ENCODE measurements around the gene PKD1L1.
"Not testable (repeated sequence)": the region's sequence is repeated elsewhere in the genome, so short reads cannot be mapped to it uniquely, and the experiment has no call there.

PKD1L1 gene

DNA sequence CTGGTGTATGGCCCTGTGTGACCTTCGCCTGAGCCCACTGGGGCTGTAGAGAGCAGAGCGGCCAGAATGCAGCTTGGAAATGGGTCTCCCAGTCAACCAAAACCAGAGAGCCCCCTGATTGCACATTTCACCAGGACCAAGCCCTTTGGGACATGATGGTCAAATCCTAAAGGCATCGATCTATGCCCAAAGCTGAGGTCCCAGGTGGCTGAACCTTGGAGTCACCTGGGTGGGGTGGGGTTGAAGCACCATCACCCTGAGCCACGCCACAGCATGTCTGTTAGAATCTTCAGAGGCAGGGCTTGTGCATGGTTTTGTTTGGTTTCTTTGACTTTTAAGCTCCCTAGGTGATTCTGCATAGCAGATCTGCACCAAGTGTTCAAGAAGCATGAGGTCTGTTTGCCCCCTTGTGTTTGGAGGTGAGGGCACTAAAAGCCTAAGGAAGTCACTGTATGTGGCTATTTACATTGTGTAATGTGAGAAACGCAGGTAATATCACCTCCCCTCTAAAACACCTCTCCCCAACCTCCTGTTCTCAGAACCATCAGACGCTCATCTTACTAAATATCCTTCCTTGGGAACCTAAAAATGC, 9.6 kb downstream of the PKD1L1 start:
- no peak for DNase-seq (ENCODE audit: low read depth)

DNA sequence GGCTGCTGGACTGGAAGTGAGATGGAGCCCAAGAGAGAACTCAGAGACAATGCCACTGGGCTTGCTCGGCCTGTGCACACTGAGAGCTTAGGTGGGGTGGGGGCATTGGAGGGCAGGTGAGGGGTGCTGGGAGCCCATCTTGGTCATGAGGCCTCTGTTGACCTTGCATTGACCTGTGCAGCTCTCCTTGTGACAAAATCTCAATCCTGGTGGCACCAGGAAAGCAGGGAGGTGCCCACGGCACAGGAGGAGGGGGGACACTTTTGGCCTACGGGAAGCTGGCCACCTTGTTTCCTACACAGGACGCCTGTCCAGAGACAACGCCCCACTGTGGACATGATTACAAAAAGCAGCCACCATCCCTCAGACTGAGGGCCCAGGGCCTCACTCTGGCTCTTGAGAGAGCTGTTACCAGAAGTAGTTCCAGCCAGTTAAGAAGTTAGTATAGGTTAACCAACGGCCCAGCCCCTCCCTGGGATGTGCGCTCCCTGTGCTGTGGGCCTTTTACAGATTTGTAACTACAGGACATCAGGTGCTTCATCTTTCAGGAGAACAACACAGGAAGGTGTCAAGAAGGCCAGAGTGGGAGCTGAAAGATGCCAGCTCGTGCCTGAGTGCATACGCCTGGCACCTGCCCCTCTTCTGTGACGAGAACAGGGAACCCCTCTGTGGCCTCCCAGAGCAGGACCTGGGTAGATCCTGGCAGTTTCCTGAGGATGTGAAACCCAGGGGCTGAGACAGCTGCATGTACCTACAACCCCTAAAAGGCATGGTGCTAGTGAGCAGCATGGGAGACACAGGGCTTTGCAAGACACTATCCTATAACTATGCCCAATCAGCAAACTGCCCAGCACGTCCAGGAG, 10.3 kb downstream of the PKD1L1 start:
- DNase-seq (ENCODE audit: low read depth), result no peak

DNA sequence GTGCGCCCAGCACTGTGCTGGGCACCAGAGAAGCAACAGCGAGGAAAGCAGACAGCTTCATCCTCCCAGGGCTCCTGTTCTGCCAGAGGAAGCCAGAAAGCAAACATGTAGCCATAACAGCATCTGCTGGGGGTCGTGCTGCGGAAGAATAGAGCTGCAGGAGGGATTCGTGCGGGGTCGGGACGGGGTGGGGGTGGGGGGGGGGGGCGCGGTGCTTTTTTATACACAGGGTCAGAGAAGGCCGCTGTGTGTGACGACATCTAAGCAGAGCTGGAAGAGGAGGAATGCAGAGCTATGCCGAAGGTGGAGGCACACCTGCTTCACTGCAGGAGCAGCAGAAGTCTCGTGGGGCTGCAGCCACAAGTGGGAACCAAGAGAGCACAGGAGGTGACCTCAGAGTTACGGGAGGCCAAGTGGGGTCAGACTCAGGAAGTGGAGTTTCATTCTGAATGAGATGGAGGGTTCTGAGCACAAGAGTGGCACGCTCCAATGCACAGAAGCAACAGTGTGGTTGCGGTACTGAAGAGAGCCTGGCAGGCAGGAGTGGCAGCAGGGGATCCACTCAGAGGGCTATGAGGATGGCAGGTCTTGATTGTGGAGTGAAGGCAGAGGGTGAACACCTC, 11.1 kb downstream of the PKD1L1 start:
- no peak for DNase-seq (ENCODE audit: low read depth)

DNA sequence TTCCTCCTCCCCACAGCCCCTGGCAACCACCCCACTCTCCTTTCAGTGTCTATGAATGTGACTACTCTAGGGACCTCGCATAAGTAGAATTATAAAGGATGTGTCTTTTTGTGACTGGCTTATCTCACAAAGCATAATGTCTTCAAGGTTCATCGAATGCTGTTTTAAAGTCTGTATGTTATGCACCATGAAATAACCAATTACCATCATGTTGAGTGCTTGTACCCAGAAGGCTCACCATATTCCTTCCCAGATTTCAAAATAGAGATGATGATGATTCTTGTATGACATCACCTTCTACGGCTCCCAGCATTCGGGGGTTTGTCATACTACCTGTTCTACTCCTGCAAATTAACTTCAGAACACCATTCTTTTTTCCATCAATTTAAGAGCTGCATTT, 11.9 kb downstream of the PKD1L1 start:
- DNase-seq (ENCODE audit: low read depth), result no peak

DNA sequence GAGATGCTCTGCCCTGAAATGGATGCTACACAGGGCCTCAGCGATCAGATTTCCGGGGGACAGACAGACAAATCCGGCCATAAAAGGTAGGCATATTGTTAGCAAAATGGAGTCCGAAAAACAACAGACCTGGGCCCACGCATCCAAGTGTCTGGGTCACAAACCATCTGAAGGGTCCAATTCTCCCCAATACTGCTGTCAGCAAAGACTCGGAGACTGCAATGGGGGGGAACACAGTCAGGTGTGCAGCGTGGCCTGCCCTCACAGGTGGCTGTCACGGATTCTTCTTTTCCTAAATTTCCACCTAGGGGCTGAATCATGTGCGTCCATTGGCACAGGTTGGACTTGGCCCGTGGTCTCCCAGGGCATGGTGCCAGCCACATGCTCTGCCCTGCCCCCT, 12.9 kb downstream of the PKD1L1 start:
- DNase-seq (ENCODE audit: low read depth), result no peak

GRCh38 chr7:47934831-47935230, 13.4 kb downstream of the PKD1L1 start:
- no peak for DNase-seq (ENCODE audit: low read depth)

DNA sequence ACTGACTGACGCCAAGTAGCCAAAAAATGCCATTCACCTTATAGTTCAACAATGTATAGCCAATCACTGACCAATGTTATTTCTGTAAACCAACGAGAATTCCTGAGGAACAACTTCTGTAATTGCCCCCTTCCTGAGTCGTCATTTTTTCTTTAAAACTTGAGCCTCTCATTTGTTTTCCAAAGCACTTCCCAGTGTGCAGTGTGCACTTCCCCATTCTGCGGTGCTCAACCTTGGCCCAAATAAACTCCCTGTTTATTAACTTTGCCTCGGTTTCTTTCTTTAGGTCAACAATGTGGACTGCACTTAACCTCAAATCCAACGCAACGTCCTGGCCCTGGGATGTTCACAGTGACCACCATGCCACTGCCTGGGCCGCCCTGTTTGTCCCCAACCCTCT, 15.1 kb downstream of the PKD1L1 start:
- DNase-seq (ENCODE audit: low read depth), result no peak

- DNase-seq (ENCODE audit: low read depth), result no peak
These were observed 15.7 kb downstream of the PKD1L1 start for GRCh38 chr7:47932466-47933037.

DNA sequence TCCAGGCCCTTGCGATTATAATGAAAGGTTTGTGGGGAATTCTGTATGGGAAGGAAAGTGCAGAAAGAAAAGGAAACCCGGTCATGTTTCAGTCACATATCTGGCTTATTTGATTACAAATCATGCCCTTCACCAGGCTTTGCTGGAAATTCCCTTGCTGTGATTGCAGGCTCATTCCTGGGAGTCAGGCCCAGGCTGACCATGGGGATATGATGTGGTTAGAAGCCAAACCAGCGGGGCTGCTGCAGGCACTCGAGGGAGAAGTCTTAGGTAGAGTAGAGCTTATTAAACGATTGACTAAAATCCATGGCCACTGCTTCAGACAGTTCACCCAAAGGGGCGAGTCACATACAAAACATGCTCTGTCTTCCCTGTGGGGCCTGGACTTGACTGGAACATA, 16.2 kb downstream of the PKD1L1 start:
- DNase-seq (ENCODE audit: low read depth), result no peak

DNA sequence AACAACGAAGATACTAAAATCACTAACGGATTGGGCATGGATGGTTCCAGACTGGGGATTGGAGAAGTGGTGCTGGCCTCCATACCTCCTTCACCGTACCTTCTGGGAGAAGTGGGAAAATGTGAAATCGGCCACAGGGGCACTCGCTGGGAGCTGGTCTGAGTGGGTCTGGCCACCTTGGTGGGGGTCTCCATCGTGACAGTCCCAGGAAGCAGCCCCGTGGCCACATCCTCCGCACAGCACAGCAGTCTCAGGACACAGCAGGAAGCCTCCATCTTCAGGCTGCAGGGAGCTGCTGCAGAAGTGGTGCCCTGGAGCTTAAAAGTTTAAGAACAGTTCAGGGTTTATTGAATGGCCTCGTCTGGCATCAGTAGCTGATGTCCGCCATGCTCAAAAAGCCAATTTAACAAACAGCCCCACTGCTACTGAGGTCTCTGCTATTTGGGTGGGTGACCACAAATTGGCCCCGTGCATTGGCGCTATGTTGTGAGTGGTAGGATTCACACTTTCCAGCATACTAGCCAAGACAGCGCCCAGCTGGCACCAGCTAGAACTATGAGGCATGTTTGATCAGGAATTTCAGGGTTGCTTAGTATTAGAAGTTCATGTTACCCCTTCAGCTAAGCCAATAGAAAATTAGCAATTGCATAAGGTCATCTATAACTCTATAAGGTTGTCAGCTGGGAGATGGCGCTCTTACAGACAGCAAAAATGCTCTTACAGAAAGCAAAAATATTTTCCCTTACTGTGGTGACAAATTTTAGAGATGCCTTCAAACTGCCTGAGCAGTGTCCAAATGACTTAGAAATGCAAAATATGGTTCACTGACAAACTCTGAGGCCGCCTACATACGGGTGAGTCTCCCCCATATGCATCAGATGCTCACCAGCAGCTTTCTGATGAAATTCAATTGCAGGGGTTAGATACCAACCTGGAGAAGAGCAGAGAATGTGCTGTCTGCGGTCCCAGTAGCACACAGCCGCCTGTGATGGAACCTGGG, 17.0 kb downstream of the PKD1L1 start:
- DNase-seq (ENCODE audit: low read depth), result no peak

GRCh38 chr7:47924266-47924665, 24.0 kb downstream of the PKD1L1 start:
- no peak for DNase-seq (ENCODE audit: low read depth)

- DNase-seq (ENCODE audit: low read depth), result not testable (repeated sequence)
These were observed 25.0 kb downstream of the PKD1L1 start for GRCh38 chr7:47923081-47923875.

DNA sequence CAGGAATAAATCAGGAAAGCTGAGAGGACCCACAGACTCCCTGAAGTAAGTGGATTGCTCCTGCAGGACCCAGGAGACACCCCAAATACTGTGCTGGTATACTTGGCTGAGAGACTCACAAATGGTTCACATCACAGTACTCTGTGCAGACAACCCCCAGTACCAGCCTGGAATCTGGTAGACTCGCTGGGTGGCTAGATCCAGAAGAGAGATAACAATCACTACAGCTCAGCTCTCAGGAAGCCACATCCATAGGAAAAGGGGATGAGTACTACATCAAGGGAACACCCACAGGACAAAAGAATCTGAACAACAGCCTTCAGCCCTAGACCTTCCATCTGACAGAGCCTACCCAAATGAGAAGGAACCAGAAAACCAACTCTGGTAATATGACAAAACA, 31.8 kb downstream of the PKD1L1 start:
- not testable (repeated sequence) for DNase-seq (ENCODE audit: low read depth)

- no peak for DNase-seq (ENCODE audit: low read depth)
These were observed 32.7 kb downstream of the PKD1L1 start for GRCh38 chr7:47915616-47915976.

DNA sequence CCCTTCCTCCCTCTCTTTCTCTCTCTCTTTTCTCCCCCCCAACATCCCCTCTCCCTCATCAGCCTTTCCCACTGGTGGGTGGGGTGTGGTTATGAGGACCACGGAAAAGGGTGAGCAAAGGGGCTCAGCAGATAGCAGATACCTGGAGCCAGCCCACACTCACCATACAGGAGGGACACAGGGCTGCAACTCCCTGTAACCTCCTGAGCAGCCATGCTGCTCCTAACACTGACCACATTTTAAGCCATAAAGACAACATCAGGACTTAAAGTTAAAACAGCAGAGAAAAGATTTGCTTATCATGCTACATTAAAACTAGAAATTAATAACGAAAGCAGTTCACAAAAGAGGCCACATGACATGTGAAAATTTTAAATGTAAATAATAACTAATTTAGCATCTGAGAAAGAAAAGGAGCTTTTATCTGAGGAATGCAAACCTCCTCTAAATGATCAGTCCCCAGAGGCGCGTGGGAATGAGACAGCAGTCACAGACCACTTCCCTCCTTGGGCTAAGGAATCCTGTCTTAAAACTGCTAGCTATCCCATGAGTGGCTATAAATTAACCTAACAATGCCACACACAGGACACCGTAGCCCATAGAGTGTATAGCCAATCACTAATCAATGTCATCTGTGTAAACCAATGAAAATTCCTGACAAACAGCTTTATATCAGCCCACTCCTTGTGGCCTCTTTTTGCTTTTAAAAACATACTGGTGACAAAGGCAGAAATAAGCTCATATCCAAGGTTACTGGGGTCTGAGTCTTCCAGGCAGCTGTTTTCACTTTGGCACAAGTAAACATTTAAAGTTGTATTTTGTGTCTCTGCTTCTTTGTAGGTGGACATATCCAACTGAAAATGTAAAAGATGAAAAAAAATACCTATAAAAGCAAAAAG, 33.3 kb downstream of the PKD1L1 start:
- DNase-seq (ENCODE audit: low read depth), result no peak

- no peak for DNase-seq (ENCODE audit: low read depth)
These were observed 35.9 kb downstream of the PKD1L1 start for GRCh38 chr7:47912332-47912731.

- DNase-seq (ENCODE audit: low read depth), result no peak
These were observed 39.5 kb downstream of the PKD1L1 start for GRCh38 chr7:47908720-47909119.

GRCh38 chr7:47907981-47908616, 40.2 kb downstream of the PKD1L1 start:
- DNase-seq (ENCODE audit: low read depth), result no peak

- DNase-seq (ENCODE audit: low read depth), result no peak
These were observed 41.4 kb downstream of the PKD1L1 start for GRCh38 chr7:47906883-47907282.
